MM.1S (cell line): ENCODE data around the gene LASP1NB.

Source experiments
- DNase-seq: peaks from one replicate; pipeline ENCODE4 v3.0.0-alpha.2; 2015
- H2AFZ ChIP-seq: fragments of 300-600 bp; sonication (generic); 2 replicates; pipeline ENCODE4 v1.6.0; 2016; ENCODE audit warnings: antibody characterized with exemption, low read length
- H3F3A ChIP-seq: fragments of 300-600 bp; sonication (generic); 2 replicates; pipeline ENCODE4 v1.6.1; 2016; ENCODE audit warnings: mild to moderate bottlenecking, antibody characterized with exemption, low read length, moderate library complexity, mixed read lengths; ENCODE audit not compliant: insufficient read depth
- H3K27ac ChIP-seq: fragments of 300-600 bp; sonication (generic); 2 replicates; pipeline ENCODE4 v1.5.1; 2016; ENCODE audit warnings: mild to moderate bottlenecking, low read length
- H3K27me3 ChIP-seq: fragments of 300-600 bp; sonication (generic); replicated peaks from 2 replicates; pipeline ENCODE4 v1.6.0; 2016; ENCODE audit warnings: low read length; ENCODE audit not compliant: insufficient read depth
- H3K36me3 ChIP-seq: fragments of 300-600 bp; sonication (generic); replicated peaks from 2 replicates; pipeline ENCODE4 v1.6.1; 2016; ENCODE audit warnings: mild to moderate bottlenecking, low read length, mixed read lengths; ENCODE audit not compliant: insufficient read depth
- H3K4me1 ChIP-seq: fragments of 300-600 bp; sonication (generic); 2 replicates; pipeline ENCODE4 v1.6.1; 2016; ENCODE audit warnings: low read length, mixed read lengths
- H3K4me2 ChIP-seq: fragments of 300-600 bp; sonication (generic); 2 replicates; pipeline ENCODE4 v1.6.0; 2016; ENCODE audit warnings: low read depth, low read length
- H3K4me3 ChIP-seq: fragments of 300-600 bp; sonication (generic); 2 replicates; pipeline ENCODE4 v1.5.1; 2016; ENCODE audit warnings: low read length, mixed read lengths
- H3K79me2 ChIP-seq: fragments of 300-600 bp; sonication (generic); 2 replicates; pipeline ENCODE4 v1.6.1; 2016; ENCODE audit warnings: mixed run types, low read length, mixed read lengths
- H3K9ac ChIP-seq: fragments of 300-600 bp; sonication (generic); 2 replicates; pipeline ENCODE4 v1.6.1; 2016; ENCODE audit warnings: low read length, mixed read lengths
- H3K9me2 ChIP-seq: fragments of 300-600 bp; sonication (generic); replicated peaks from 2 replicates; pipeline ENCODE4 v1.6.1; 2016; ENCODE audit warnings: mild to moderate bottlenecking, low read length, mixed read lengths; ENCODE audit not compliant: insufficient read depth
- H3K9me3 ChIP-seq: fragments of 300-600 bp; sonication (generic); replicated peaks from 2 replicates; pipeline ENCODE4 v1.6.1; 2016; ENCODE audit warnings: mild to moderate bottlenecking, low read length, mixed read lengths; ENCODE audit not compliant: insufficient read depth
- H4K20me1 ChIP-seq: fragments of 300-600 bp; sonication (generic); 2 replicates; pipeline ENCODE4 v1.6.1; 2016; ENCODE audit warnings: mild to moderate bottlenecking, low read length, moderate library complexity, mixed read lengths; ENCODE audit not compliant: insufficient read depth
- EZH2 ChIP-seq: fragments of 300-600 bp; sonication (generic); optimal IDR thresholded peaks from 2 replicates; pipeline ENCODE3; 2017; ENCODE audit warnings: low read depth, mild to moderate bottlenecking, antibody characterized with exemption, low read length, mixed read lengths
- EZH2phosphoT487 ChIP-seq: fragments of 300-600 bp; sonication (generic); IDR thresholded peaks from 2 replicates; pipeline ENCODE4 v1.6.1; 2018; ENCODE audit warnings: antibody characterized with exemption, low read length
- TF ChIP-seq, protein P1 (sequence below): fragments of 300-600 bp; sonication (generic); IDR thresholded peaks from 2 replicates; pipeline ENCODE4 v1.5.1; 2016; ENCODE audit warnings: antibody characterized with exemption, low read length, mixed read lengths

The LASP1NB gene

DNA sequence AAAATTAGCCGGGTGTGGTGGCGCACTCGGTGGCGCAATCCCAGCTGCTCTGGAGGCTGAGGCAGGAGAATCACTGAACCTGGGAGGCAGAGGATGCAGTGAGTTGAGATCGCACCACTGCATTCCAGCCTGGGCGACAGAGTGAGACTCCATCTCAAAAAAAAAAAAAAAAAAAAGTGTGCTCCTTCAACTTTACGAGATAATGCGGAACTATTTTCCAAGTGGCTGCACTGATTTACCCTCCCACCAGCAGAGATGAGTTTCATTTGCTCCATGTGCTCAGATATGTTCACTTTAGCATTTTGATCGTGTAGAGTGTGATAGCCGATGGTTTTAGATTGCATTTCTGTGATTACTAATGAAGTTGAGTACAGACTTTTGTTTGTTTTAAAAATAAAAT is 20.0 kb upstream of the LASP1NB start:
- Histone ChIP-seq H3K9me2 (no peaks in the 10 kb centered on the region), H3K36me3 (no peaks in the 10 kb centered on the region), H3K9ac (no peak overlapping the region), H3K9me3 (no peaks in the 10 kb centered on the region), H3F3A (no peaks in the 10 kb centered on the region), H2AFZ (no peak overlapping the region), H3K4me2 (no peak overlapping the region), H3K27me3 (no peaks in the 10 kb centered on the region), H3K4me3 (no peak overlapping the region), H3K79me2 (peaks cover 77% of the 10 kb centered on the region), H3K27ac (no peak overlapping the region), H4K20me1 (no peaks in the 10 kb centered on the region), H3K4me1 (no peaks in the 10 kb centered on the region)
- no peak for DNase-seq
- TF ChIP-seq EZH2 (no peak), EZH2phosphoT487 (no peak)
- TF ChIP-seq, protein P1, sequence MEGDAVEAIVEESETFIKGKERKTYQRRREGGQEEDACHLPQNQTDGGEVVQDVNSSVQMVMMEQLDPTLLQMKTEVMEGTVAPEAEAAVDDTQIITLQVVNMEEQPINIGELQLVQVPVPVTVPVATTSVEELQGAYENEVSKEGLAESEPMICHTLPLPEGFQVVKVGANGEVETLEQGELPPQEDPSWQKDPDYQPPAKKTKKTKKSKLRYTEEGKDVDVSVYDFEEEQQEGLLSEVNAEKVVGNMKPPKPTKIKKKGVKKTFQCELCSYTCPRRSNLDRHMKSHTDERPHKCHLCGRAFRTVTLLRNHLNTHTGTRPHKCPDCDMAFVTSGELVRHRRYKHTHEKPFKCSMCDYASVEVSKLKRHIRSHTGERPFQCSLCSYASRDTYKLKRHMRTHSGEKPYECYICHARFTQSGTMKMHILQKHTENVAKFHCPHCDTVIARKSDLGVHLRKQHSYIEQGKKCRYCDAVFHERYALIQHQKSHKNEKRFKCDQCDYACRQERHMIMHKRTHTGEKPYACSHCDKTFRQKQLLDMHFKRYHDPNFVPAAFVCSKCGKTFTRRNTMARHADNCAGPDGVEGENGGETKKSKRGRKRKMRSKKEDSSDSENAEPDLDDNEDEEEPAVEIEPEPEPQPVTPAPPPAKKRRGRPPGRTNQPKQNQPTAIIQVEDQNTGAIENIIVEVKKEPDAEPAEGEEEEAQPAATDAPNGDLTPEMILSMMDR = no peak

DNA sequence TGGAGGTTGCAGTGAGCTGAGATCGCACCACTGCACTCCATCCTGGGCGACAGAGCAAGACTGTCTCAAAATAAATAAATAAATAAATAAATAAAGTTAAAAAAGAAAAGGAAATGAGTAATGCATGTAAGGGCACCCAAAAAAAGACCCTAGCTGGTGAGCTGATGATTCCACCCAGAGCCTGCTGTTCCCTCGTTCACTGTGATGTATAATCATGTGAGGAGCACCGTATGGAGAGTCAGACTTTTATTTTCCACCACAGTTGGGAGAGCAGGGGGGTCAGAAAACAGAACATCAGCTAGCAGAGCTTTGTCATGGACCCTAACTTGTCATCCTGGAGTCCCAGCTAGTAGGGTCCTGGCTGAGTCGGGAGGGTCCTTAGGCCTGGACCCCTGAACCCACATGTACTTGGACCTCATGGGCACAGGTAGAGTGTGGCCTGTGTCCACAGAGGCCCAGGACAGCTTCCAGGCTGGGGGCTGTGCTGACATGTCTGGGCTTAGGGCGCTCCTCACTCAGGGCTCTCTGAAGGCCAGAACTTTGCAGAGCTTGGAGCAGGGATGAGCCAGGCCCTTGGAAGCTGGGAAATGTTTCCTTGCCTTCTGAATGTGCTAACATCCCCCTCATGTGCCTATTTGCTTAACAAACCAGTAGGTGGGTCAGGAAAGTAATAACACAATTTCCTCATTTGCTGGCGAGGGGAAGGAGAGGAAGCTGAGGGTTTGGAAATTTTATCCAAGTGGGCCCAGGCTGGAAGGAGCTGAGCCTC is 18.8 kb upstream of the LASP1NB start:
- no peak for DNase-seq
- H3F3A ChIP-seq = no peaks in the 10 kb centered on the region
- no peaks in the 10 kb centered on the region for H3K9me2 ChIP-seq
- H3K4me3 ChIP-seq = no peak overlapping the region
- no peak overlapping the region for H3K4me2 ChIP-seq
- peaks cover 70% of the 10 kb centered on the region for H3K79me2 ChIP-seq
- no peaks in the 10 kb centered on the region for H3K4me1 ChIP-seq
- H4K20me1 ChIP-seq = no peaks in the 10 kb centered on the region
- TF ChIP-seq, protein P1 = no peak
- TF ChIP-seq EZH2 (no peak), EZH2phosphoT487 (no peak)
- no peaks in the 10 kb centered on the region for H3K9me3 ChIP-seq
- no peak overlapping the region for H2AFZ ChIP-seq
- no peak overlapping the region for H3K27ac ChIP-seq
- no peak overlapping the region for H3K9ac ChIP-seq
- H3K36me3 ChIP-seq = no peaks in the 10 kb centered on the region
- H3K27me3 ChIP-seq = no peaks in the 10 kb centered on the region

DNA sequence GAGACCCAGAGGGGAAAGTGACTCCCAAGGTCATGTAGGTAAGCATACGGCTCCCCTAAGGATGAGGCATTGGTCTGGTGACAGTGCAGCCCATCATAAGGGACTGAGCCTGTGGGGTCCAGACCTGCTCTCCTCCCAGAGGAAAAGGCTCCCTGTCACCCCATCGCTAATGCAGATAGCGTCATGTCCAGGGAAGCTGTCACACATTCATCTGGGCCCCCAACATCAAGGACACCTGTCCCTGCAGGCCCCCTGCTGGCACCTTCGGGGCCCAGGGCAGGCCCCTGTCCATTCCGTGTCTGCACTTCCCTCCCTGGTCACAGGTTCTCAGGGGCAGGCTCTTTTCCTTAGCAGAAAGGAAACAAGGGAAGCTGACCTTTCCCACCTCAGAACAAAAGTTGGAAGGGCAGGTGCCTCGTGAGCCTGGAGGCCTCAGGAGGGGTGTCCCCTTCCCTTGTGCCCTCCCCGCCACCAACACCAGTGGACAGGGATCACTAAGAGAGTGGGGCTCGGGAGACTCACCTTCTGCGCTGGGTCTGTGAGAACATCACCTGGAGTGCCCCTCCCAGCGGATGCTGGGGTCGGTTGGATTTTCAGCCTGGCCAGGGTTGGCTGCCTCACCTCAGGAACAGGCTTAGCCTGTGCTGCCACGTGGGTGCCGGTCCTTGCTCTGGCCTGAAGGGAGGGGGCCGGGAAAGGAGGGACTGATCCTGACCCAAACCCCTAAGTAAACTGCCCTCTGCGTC is 17.3 kb upstream of the LASP1NB start:
- H4K20me1 ChIP-seq = no peaks in the 10 kb centered on the region

More for the DNA sequence above, 17.3 kb upstream of the LASP1NB start:
- H3K9me2 ChIP-seq = no peaks in the 10 kb centered on the region
- TF ChIP-seq, protein P1 = no peak
- no peak for TF ChIP-seq EZH2
- no peaks in the 10 kb centered on the region for H3K27me3 ChIP-seq
- H3K36me3 ChIP-seq = no peaks in the 10 kb centered on the region
- H3F3A ChIP-seq = no peaks in the 10 kb centered on the region
- H3K4me3 ChIP-seq = no peak overlapping the region
- peaks cover 67% of the 10 kb centered on the region for H3K79me2 ChIP-seq
- H2AFZ ChIP-seq = no peak overlapping the region
- no peak overlapping the region for H3K27ac ChIP-seq
- no peak for DNase-seq
- H3K4me1 ChIP-seq = no peaks in the 10 kb centered on the region
- no peak overlapping the region for H3K4me2 ChIP-seq
- H3K9ac ChIP-seq = no peak overlapping the region
- H3K9me3 ChIP-seq = no peaks in the 10 kb centered on the region
